ENCODE data around the gene NOTCH4. TPM values are rescaled to one million over a fixed set of nuclear protein-coding genes. Genes with fewer than 3 reads are reported as not detected.

Gene NOTCH4
- total RNA-seq, 1 donor from 2014 or later: 4.7 TPM

- Mint-ChIP-seq H3K9me3 (ENCODE audit: low read depth) (no peaks in the 10 kb centered on the region), H3K4me3 (ENCODE audit: low read depth) (peak overlapping the region; percentile 41), H3K27ac (peak overlapping the region; percentile 96), H3K27me3 (no peaks in the 10 kb centered on the region), H3K36me3 (ENCODE audit: insufficient read depth) (peaks cover 39% of the 10 kb centered on the region), H3K4me1 (ENCODE audit: low read depth) (peaks cover 38% of the 10 kb centered on the region)
- TF ChIP-seq, protein P1, sequence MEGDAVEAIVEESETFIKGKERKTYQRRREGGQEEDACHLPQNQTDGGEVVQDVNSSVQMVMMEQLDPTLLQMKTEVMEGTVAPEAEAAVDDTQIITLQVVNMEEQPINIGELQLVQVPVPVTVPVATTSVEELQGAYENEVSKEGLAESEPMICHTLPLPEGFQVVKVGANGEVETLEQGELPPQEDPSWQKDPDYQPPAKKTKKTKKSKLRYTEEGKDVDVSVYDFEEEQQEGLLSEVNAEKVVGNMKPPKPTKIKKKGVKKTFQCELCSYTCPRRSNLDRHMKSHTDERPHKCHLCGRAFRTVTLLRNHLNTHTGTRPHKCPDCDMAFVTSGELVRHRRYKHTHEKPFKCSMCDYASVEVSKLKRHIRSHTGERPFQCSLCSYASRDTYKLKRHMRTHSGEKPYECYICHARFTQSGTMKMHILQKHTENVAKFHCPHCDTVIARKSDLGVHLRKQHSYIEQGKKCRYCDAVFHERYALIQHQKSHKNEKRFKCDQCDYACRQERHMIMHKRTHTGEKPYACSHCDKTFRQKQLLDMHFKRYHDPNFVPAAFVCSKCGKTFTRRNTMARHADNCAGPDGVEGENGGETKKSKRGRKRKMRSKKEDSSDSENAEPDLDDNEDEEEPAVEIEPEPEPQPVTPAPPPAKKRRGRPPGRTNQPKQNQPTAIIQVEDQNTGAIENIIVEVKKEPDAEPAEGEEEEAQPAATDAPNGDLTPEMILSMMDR (IDR thresholded peaks at IDR 0.05; ENCODE audit: unreplicated experiment): no peak
- no peak for DNase-seq (ENCODE audit: low spot score, unreplicated experiment)
Observed at GRCh38 chr6:32167761-32168262, 56.1 kb downstream of the NOTCH4 start.

DNA sequence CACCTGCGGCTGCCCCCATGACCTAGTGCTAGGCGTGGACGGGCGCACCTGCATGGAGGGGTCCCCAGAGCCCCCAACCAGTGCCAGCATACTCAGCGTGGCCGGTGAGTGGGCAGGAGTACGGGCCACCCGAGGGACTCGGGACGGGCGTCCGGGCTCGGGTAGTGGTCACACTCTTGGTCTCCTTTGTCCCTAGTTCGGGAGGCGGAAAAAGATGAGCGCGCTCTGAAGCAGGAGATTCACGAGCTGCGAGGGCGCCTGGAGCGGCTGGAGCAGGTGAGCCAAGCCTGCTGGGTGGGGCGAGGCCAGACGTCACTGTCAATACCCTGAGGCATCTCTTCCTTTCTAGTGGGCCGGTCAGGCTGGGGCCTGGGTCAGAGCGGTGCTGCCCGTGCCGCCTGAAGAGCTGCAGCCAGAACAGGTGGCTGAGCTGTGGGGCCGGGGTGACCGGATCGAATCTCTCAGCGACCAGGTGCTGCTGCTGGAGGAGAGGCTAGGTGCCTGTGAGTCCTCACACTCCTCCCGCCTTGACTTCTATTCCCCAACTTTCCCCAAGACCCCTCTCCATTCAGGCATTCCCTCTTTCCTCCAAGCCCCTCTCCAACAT is 56.6 kb downstream of the NOTCH4 start:
- no peaks in the 10 kb centered on the region for H3K27me3 Mint-ChIP-seq
- no peaks in the 10 kb centered on the region for H3K9me3 Mint-ChIP-seq (ENCODE audit: low read depth)
- DNase-seq (ENCODE audit: low spot score, unreplicated experiment): no peak
- H3K27ac Mint-ChIP-seq: peak overlapping the region; percentile 96
- H3K4me1 Mint-ChIP-seq (ENCODE audit: low read depth): peaks cover 35% of the 10 kb centered on the region
- TF ChIP-seq, protein P1 (IDR thresholded peaks at IDR 0.05; ENCODE audit: unreplicated experiment): no peak
- H3K36me3 Mint-ChIP-seq (ENCODE audit: insufficient read depth): peaks cover 44% of the 10 kb centered on the region
- peak overlapping the region; percentile 41 for H3K4me3 Mint-ChIP-seq (ENCODE audit: low read depth)

GRCh38 chr6:32166411-32167061 is 57.3 kb downstream of the NOTCH4 start:
- Mint-ChIP-seq H3K27ac (peak overlapping the region; percentile 96), H3K36me3 (ENCODE audit: insufficient read depth) (peaks cover 47% of the 10 kb centered on the region), H3K4me1 (ENCODE audit: low read depth) (peaks cover 35% of the 10 kb centered on the region), H3K27me3 (no peaks in the 10 kb centered on the region), H3K9me3 (ENCODE audit: low read depth) (no peaks in the 10 kb centered on the region), H3K4me3 (ENCODE audit: low read depth) (no peak overlapping the region)
- TF ChIP-seq, protein P1 (IDR thresholded peaks at IDR 0.05; ENCODE audit: unreplicated experiment): no peak
- DNase-seq (ENCODE audit: low spot score, unreplicated experiment): no peak

- Mint-ChIP-seq H3K27me3 (no peaks in the 10 kb centered on the region), H3K4me3 (ENCODE audit: low read depth) (no peak within 1 kb of the TSS), H3K27ac (peak within 1 kb of the TSS; percentile 74), H3K36me3 (ENCODE audit: insufficient read depth) (peaks cover 28% of the 10 kb centered on the region), H3K4me1 (ENCODE audit: low read depth) (peaks cover 28% of the 10 kb centered on the region), H3K9me3 (ENCODE audit: low read depth) (no peaks in the 10 kb centered on the region)
- DNase-seq (ENCODE audit: low spot score, unreplicated experiment): no peak
- TF ChIP-seq, protein P1 (IDR thresholded peaks at IDR 0.05; ENCODE audit: unreplicated experiment): no peak
Observed at GRCh38 chr6:32164295-32164694, 59.6 kb downstream of the NOTCH4 start, which contains the start of gene EGFL8. TSS of gene EGFL8 (plus strand) at chr6:32164595. CDS start at chr6:32166166, 1,571 bp downstream.

GRCh38 chr6:32163559-32164258 is 60.2 kb downstream of the NOTCH4 start:
- TF ChIP-seq, protein P1 (IDR thresholded peaks at IDR 0.05; ENCODE audit: unreplicated experiment): no peak
- no peak overlapping the region for H3K27ac Mint-ChIP-seq
- no peaks in the 10 kb centered on the region for H3K9me3 Mint-ChIP-seq (ENCODE audit: low read depth)
- H3K4me3 Mint-ChIP-seq (ENCODE audit: low read depth): no peak overlapping the region
- no peaks in the 10 kb centered on the region for H3K27me3 Mint-ChIP-seq
- no peak for DNase-seq (ENCODE audit: low spot score, unreplicated experiment)
- H3K4me1 Mint-ChIP-seq (ENCODE audit: low read depth): peaks cover 24% of the 10 kb centered on the region
- peaks cover 25% of the 10 kb centered on the region for H3K36me3 Mint-ChIP-seq (ENCODE audit: insufficient read depth)

All from progenitor cell of endocrine pancreas (in vitro differentiated cells).